MCF 10A (cell line): ENCODE measurements around the gene GNG10. TPM values are rescaled to one million over a fixed set of nuclear protein-coding genes. Genes with fewer than 3 reads are reported as not detected.
"Not testable (repeated sequence)": the region's sequence is repeated elsewhere in the genome, so short reads cannot be mapped to it uniquely, and the experiment has no call there.

Experiments
- Bru-seq: library from RNA; stranded (reverse); fragments of 400-500 nt; gene quantifications from one replicate; lab custom pipeline; 2021; lab: Mats Ljungman, UMichigan
- BruChase-seq, 2 experiments: library from RNA; stranded (reverse); fragments of 400-500 nt; gene quantifications; one replicate each; lab custom pipeline; 2021; lab: Mats Ljungman, UMichigan
- BruUV-seq: library from RNA; stranded (reverse); fragments of 400-500 nt; replicated peaks from 2 replicates; lab custom pipeline; 2021; lab: Mats Ljungman, UMichigan
- CTCF ChIA-PET: fragments of 300-600 bp; sonication (Branson Sonifier 250); formaldehyde crosslinking; extraction: SDS; loops from one replicate; lab custom pipeline; 2021; ENCODE audit warnings: antibody characterized with exemption, inconsistent platforms; lab: Yijun Ruan, JAX
- POLR2A ChIA-PET: fragments of 300-600, 350-650 bp; sonication (Branson Sonifier 250); formaldehyde crosslinking; extraction: SDS; loops from one replicate; lab custom pipeline; 2020; ENCODE audit warnings: antibody characterized with exemption, inconsistent platforms; lab: Yijun Ruan, JAX
- DNase-seq: peaks from one replicate; pipeline ENCODE4 v3.0.0-alpha.2; 2018; ENCODE audit not compliant: unreplicated experiment
- H3K27ac Mint-ChIP-seq: one replicate; pipeline ENCODE4 v1.8.0; 2022; ENCODE audit warnings: mild to moderate bottlenecking, low read depth, mixed read lengths; ENCODE audit not compliant: unreplicated experiment
- H3K27me3 Mint-ChIP-seq: one replicate; pipeline ENCODE4 v1.8.0; 2022; ENCODE audit warnings: mixed read lengths; ENCODE audit not compliant: insufficient read depth, unreplicated experiment
- H3K36me3 Mint-ChIP-seq: one replicate; pipeline ENCODE4 v1.8.0; 2022; ENCODE audit warnings: mild to moderate bottlenecking, moderate library complexity, mixed read lengths; ENCODE audit not compliant: insufficient read depth, unreplicated experiment
- H3K4me1 Mint-ChIP-seq: one replicate; pipeline ENCODE4 v1.8.0; 2022; ENCODE audit warnings: mixed read lengths; ENCODE audit not compliant: insufficient read depth, unreplicated experiment
- H3K4me3 Mint-ChIP-seq: one replicate; pipeline ENCODE4 v1.8.0; 2022; ENCODE audit warnings: mild to moderate bottlenecking, moderate library complexity, mixed read lengths; ENCODE audit not compliant: unreplicated experiment
- H3K9me3 Mint-ChIP-seq: one replicate; pipeline ENCODE4 v1.8.0; 2022; ENCODE audit warnings: mixed read lengths; ENCODE audit not compliant: unreplicated experiment
- CTCF ChIP-seq: fragments of 200-600 bp; IDR thresholded peaks from one replicate; pipeline ENCODE4 v1.8.0; 2022; ENCODE audit warnings: antibody characterized with exemption, mild to moderate bottlenecking; ENCODE audit not compliant: unreplicated experiment
- intact Hi-C: fragments of 100-400 bp; cut with micrococcal nuclease; formaldehyde crosslinking; loops from 2 replicates; pipeline ENCODE4 v1.14.1; 2022
- long read RNA-seq: library from polyadenylated mRNA; stranded (forward); transcript quantifications from one replicate; pipeline ENCODE4 v2.0.0, GENCODE V29; 2022
- total RNA-seq: library from RNA; stranded (reverse); gene quantifications from 2 replicates; pipeline ENCODE4 v1.2.3, GENCODE V29; 2022

Gene GNG10
- total RNA-seq, result 42.0 and 61.7 TPM in 2 replicates
- percentile 67 among the genes with signal in this experiment for Bru-seq, nascent RNA
- BruChase-seq, experiment 1, labeled RNA remaining after a 6-hour chase, result percentile 95 among the genes with signal in this experiment
- BruChase-seq, experiment 2, labeled RNA remaining after a 2-hour chase, result percentile 89 among the genes with signal in this experiment
- long read RNA-seq, transcript GNG10-201 (3 exons, 1,491 nt), result major isoform, 102 of 105 reads
- long read RNA-seq, partial matches to known transcripts, result 2 of 105 reads
- long read RNA-seq, other reads (novel, unspliced or antisense), result 1 of 105 reads

DNA sequence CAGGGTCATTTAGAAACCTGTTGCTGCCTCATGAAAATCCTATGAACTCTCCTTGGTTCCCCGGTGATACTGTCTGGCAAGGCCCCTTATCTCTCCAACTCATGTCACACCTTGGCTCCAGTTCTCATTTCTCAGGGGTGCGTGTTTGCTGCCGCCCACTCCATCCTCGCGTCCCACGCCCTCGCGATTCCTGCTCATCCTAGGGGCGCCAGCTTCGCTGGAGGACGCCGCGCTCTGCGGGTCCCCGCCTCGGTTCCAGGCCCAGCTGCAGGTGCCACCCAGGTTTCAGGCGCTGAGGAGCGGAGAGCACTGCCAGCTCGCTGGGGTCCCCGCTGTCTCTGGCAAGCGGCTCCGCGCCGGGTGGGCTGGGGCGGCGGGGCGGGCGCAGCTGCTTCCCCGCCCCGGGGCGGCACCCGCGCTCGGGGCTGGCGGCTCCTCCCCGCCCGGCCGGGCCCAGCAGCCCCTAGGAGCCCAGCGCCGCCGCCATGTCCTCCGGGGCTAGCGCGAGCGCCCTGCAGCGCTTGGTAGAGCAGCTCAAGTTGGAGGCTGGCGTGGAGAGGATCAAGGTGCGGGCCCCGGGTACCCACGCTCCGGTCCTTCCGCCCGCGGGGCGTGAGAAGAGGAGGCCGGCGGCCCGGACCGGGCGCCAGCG, at the start of gene GNG10:
Gene GNG10, plus strand, starts transcription at position 456 of the 652 bp plus-strand sequence. Its CDS starts 30 bp downstream, at position 486.
- H3K27ac Mint-ChIP-seq, result peak within 1 kb of the TSS; percentile 93
- POLR2A ChIA-PET, result interaction anchor here (0.6 to 3.2 kb wide), 16 partner anchors 10 to 1560 kb away, joined by 3 to 37 read pairs (median 4); partner anchors contain the start of genes DNAJC25, FKBP15, PTGR1 and SLC31A1
- peak within 1 kb of the TSS; percentile 87 for H3K4me3 Mint-ChIP-seq
- no TSS peak for BruUV-seq
- TF ChIP-seq CTCF, result no peak
- no peaks in the 10 kb centered on the region for H3K9me3 Mint-ChIP-seq
- H3K27me3 Mint-ChIP-seq, result no peaks in the 10 kb centered on the region
- peaks cover 21% of the 10 kb centered on the region for H3K36me3 Mint-ChIP-seq
- peaks cover 19% of the 10 kb centered on the region for H3K4me1 Mint-ChIP-seq
- DNase-seq, result peak; percentile 61
- intact Hi-C loops, result no loop called here
- CTCF ChIA-PET, result interaction anchor here (0.7 to 1.2 kb wide), 2 partner anchors 11 to 82 kb away, joined by 3 to 4 read pairs; no protein-coding TSS in a partner anchor

DNA sequence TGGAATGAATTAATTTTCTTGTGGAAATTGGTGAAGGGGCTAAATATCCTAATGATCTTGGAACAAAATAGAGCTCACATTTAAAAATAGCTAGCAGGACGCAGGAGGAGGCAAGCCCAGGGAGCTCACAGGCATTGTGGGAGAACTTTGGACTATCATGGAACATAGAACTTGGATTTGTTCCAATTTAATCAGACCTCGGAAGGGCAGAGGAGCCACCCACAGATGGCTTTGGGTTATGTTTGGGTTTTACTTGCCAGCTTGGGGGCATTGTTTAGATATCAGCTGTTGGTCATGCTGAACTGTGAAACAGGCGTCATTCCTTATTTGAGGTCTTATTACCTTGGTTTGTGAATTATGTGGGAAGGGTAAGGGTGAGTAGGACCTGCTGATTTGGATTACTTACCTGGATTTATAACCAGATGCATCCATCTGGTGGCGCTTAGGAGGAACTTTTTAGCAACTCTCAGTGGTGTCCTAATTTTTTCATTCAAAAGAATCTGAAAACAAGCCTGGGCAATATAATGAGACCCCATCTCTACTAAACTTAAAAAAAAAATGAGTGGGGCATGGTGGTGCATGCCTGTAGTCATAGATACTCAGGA, 47.9 kb upstream of the GNG10 start:
- peak; percentile 13 for DNase-seq
- Mint-ChIP-seq H3K4me1 (peaks cover 7% of the 10 kb centered on the region), H3K27ac (no peak overlapping the region), H3K36me3 (no peaks in the 10 kb centered on the region), H3K27me3 (peaks cover 12% of the 10 kb centered on the region), H3K4me3 (no peak overlapping the region), H3K9me3 (no peaks in the 10 kb centered on the region)
- ChIA-PET POLR2A (interaction anchor here (0.7 to 1.2 kb wide), 2 partner anchors 14 to 129 kb away, joined by 3 read pairs; partner anchors contain the start of gene PTGR1), CTCF (interaction anchor here (0.6 to 3.3 kb wide), 5 partner anchors 8 to 112 kb away, joined by 3 to 30 read pairs (median 3); partner anchors contain the start of gene PTGR1)
- intact Hi-C loops, result no loop called here
- no TSS peak for BruUV-seq
- no peak for TF ChIP-seq CTCF

DNA sequence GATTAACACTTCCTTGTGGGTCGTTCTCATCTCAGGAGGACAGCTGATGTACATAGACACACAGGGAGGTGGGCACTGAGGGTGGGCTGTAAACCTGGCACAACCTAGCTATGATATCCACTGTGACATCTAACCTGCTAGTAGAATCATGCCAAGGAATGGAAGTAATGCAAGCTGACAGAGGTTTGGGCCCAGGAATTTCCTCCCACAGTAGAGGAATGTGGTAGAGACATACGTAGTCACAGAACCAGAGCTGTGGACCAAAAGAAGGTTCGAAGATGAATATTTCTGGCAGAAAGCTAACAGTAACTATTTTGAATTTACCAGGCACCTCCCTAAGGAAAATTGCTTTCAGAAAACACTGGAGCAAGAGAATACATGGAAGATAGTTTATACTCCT, 45.5 kb upstream of the GNG10 start:
- no TSS peak for BruUV-seq
- H3K27ac Mint-ChIP-seq, result no peak overlapping the region
- H3K36me3 Mint-ChIP-seq, result no peaks in the 10 kb centered on the region
- CTCF ChIA-PET, result interaction anchor here (1.2 kb wide), 1 partner anchor 18 kb away, joined by 3 read pairs; no protein-coding TSS in a partner anchor
- H3K9me3 Mint-ChIP-seq, result no peaks in the 10 kb centered on the region
- peaks cover 7% of the 10 kb centered on the region for H3K4me1 Mint-ChIP-seq
- H3K27me3 Mint-ChIP-seq, result peaks cover 12% of the 10 kb centered on the region
- TF ChIP-seq CTCF, result no peak
- POLR2A ChIA-PET, result interaction anchor here (0.6 to 1.8 kb wide), 3 partner anchors 15 to 1012 kb away, joined by 3 to 11 read pairs (median 4); partner anchors contain the start of genes DNAJC25 and GNG10
- DNase-seq, result no peak
- intact Hi-C loops, result no loop called here
- H3K4me3 Mint-ChIP-seq, result no peak overlapping the region

GRCh38 chr9:111617349-111617748, 44.1 kb upstream of the GNG10 start:
- CTCF ChIA-PET, POLR2A ChIA-PET: not testable (repeated sequence)

More at GRCh38 chr9:111617349-111617748, 44.1 kb upstream of the GNG10 start:
- H3K27ac Mint-ChIP-seq, DNase-seq, H3K36me3 Mint-ChIP-seq, BruUV-seq, H3K9me3 Mint-ChIP-seq, H3K4me3 Mint-ChIP-seq, intact Hi-C loops: not testable (repeated sequence)
- peaks cover 11% of the 10 kb centered on the region for H3K4me1 Mint-ChIP-seq
- peaks cover 12% of the 10 kb centered on the region for H3K27me3 Mint-ChIP-seq
